Astrocyte of the cerebellum (primary cell): ENCODE measurements around the gene OR13H1.

Experiments used
- DNase-seq: peaks from one replicate; pipeline ENCODE4 v3.0.0-alpha.2; 2011; ENCODE audit warnings: low read depth
- H3K4me3 ChIP-seq: 2 replicates; pipeline ENCODE4 v1.5.1; 2011; ENCODE audit warnings: mild to moderate bottlenecking, low read depth, low read length, moderate library complexity
- CTCF ChIP-seq: IDR thresholded peaks from 2 replicates; pipeline ENCODE4 v1.5.1; 2012; ENCODE audit warnings: low read length, low read depth, moderate library complexity, mild to moderate bottlenecking; ENCODE audit errors: missing control alignments
- in situ Hi-C: cut with HindIII; loops from 2 replicates; pipeline ENCODE4 v1.10.0; 2017; ENCODE audit warnings: low sequenced_read_pairs

The OR13H1 gene

GRCh38 chrX:131558562-131558961 is 14.7 kb downstream of the OR13H1 start:
- no peak for TF ChIP-seq CTCF
- in situ Hi-C loops, result no loop called here
- H3K4me3 ChIP-seq, result no peak overlapping the region
- DNase-seq, result no peak

- DNase-seq, result no peak
- no peak for TF ChIP-seq CTCF
- no peak overlapping the region for H3K4me3 ChIP-seq
- in situ Hi-C loops, result no loop called here
These were observed 20.8 kb downstream of the OR13H1 start for GRCh38 chrX:131564553-131565229.

- no peak overlapping the region for H3K4me3 ChIP-seq
- no peak for TF ChIP-seq CTCF
- in situ Hi-C loops, result no loop called here
- no peak for DNase-seq
These were observed 22.0 kb downstream of the OR13H1 start for GRCh38 chrX:131565909-131566308.

- TF ChIP-seq CTCF, result no peak
- in situ Hi-C loops, result no loop called here
- DNase-seq, result no peak
- H3K4me3 ChIP-seq, result no peak overlapping the region
These were observed 27.5 kb downstream of the OR13H1 start for GRCh38 chrX:131571348-131571747.

GRCh38 chrX:131572372-131573014 is 28.6 kb downstream of the OR13H1 start:
- DNase-seq, result no peak
- in situ Hi-C loops, result no loop called here
- TF ChIP-seq CTCF, result no peak
- H3K4me3 ChIP-seq, result no peak overlapping the region

- in situ Hi-C loops, result no loop called here
- TF ChIP-seq CTCF, result no peak
- no peak for DNase-seq
- no peak overlapping the region for H3K4me3 ChIP-seq
These were observed 33.5 kb downstream of the OR13H1 start for GRCh38 chrX:131577413-131577812.
